PC-3 (cell line): ENCODE data around the gene ZNF627. TPM values are rescaled to one million over a fixed set of nuclear protein-coding genes. Genes with fewer than 3 reads are reported as not detected.

ENCODE experiments used
- ATAC-seq: fragments of 200-7000 bp; cut with Tn5 transposase; 2 replicates; pipeline ENCODE4 v1.9.1; 2020; ENCODE audit warnings: mild to moderate bottlenecking, moderate library complexity
- Bru-seq: library from RNA; stranded (reverse); fragments of 400-500 nt; gene quantifications from one replicate; lab custom pipeline; 2021; lab: Mats Ljungman, UMichigan
- BruChase-seq, 2 experiments: library from RNA; stranded (reverse); fragments of 400-500 nt; gene quantifications; one replicate each; lab custom pipeline; 2021; lab: Mats Ljungman, UMichigan
- BruUV-seq: library from RNA; stranded (reverse); fragments of 400-500 nt; replicated peaks from 2 replicates; lab custom pipeline; 2021; lab: Mats Ljungman, UMichigan
- CTCF ChIA-PET: fragments of 300-600 bp; sonication (Branson Sonifier 250); formaldehyde crosslinking; loops from one replicate; lab custom pipeline; 2022; ENCODE audit warnings: antibody characterized with exemption; lab: Charles Lee
- POLR2A ChIA-PET: fragments of 300-600 bp; sonication (Branson Sonifier 250); formaldehyde crosslinking; loops from one replicate; lab custom pipeline; 2022; ENCODE audit warnings: antibody characterized with exemption; ENCODE audit not compliant: unreplicated experiment; lab: Charles Lee
- DNase-seq: peaks from one replicate; pipeline ENCODE4 v3.0.0-alpha.2; 2015
- H2AFZ ChIP-seq: fragments of 300-600 bp; sonication (generic); 2 replicates; pipeline ENCODE4 v1.6.0; 2016; ENCODE audit warnings: antibody characterized with exemption, low read length
- H3F3A ChIP-seq: fragments of 300-600 bp; sonication (generic); one replicate; pipeline ENCODE4 v1.6.0; 2017; ENCODE audit warnings: antibody characterized with exemption, low read length, control low read depth, mild to moderate bottlenecking; ENCODE audit not compliant: unreplicated experiment
- H3K27ac ChIP-seq: fragments of 300-600 bp; sonication (generic); 2 replicates; pipeline ENCODE4 v1.5.1; 2016; ENCODE audit warnings: mild to moderate bottlenecking, low read length
- H3K27me3 ChIP-seq: fragments of 300-600 bp; sonication (generic); 2 replicates; pipeline ENCODE4 v1.6.1; 2016; ENCODE audit warnings: low read length, mixed read lengths
- H3K36me3 ChIP-seq: fragments of 300-600 bp; sonication (generic); 2 replicates; pipeline ENCODE4 v1.6.1; 2016; ENCODE audit warnings: low read depth, mixed run types, low read length, mixed read lengths
- H3K4me1 ChIP-seq: fragments of 300-600 bp; sonication (generic); 2 replicates; pipeline ENCODE4 v1.5.1; 2016; ENCODE audit warnings: low read length; ENCODE audit not compliant: insufficient read depth
- H3K4me2 ChIP-seq: fragments of 300-600 bp; sonication (generic); 2 replicates; pipeline ENCODE4 v1.6.0; 2016; ENCODE audit warnings: low read length
- H3K4me3 ChIP-seq: fragments of 300-600 bp; sonication (generic); 2 replicates; pipeline ENCODE4 v1.5.1; 2016; ENCODE audit warnings: mild to moderate bottlenecking, low read length, mixed read lengths
- H3K79me2 ChIP-seq: fragments of 300-600 bp; sonication (generic); 2 replicates; pipeline ENCODE4 v1.6.1; 2017; ENCODE audit warnings: low read length, mixed read lengths
- H3K9ac ChIP-seq: fragments of 300-600 bp; sonication (generic); 2 replicates; pipeline ENCODE4 v1.6.0; 2016; ENCODE audit warnings: mild to moderate bottlenecking, low read length
- H3K9me2 ChIP-seq: fragments of 300-600 bp; sonication (generic); replicated peaks from 2 replicates; pipeline ENCODE4 v1.6.1; 2016; ENCODE audit warnings: mixed run types, low read length, mixed read lengths
- H3K9me3 ChIP-seq: fragments of 300-600 bp; sonication (generic); 2 replicates; pipeline ENCODE4 v1.6.1; 2016; ENCODE audit warnings: low read length, mixed read lengths
- H4K20me1 ChIP-seq: fragments of 300-600 bp; sonication (generic); 2 replicates; pipeline ENCODE4 v1.6.1; 2016; ENCODE audit warnings: low read length, mixed read lengths
- EZH2 ChIP-seq: fragments of 300-600 bp; sonication (generic); IDR thresholded peaks from one replicate; pipeline ENCODE4 v1.6.1; 2017; ENCODE audit warnings: antibody characterized with exemption, mild to moderate bottlenecking, low read length; ENCODE audit not compliant: unreplicated experiment
- EZH2phosphoT487 ChIP-seq: fragments of 300-600 bp; sonication (generic); IDR thresholded peaks from 2 replicates; pipeline ENCODE4 v1.6.1; 2018; ENCODE audit warnings: mild to moderate bottlenecking, antibody characterized with exemption, low read length, borderline replicate concordance
- intact Hi-C: fragments of 100-400 bp; cut with micrococcal nuclease; formaldehyde crosslinking; loops from 2 replicates; pipeline ENCODE4 v1.9.0; 2023
- long read RNA-seq: library from polyadenylated mRNA; unstranded; transcript quantifications from one replicate; pipeline ENCODE4 v2.0.0, GENCODE V29; 2021; ENCODE audit not compliant: unreplicated experiment
- total RNA-seq: library from RNA; depleted of rRNA; stranded (reverse); fragments of >200 nt; gene quantifications from 2 replicates; pipeline ENCODE4 v1.2.3, GENCODE V29; 2014; rRNA removed
- TF ChIP-seq, protein P1 (sequence below): fragments of 300-600 bp; sonication (generic); conservative IDR thresholded peaks from 2 replicates; pipeline ENCODE4 v1.5.1; 2017; ENCODE audit warnings: antibody characterized with exemption, low read depth, mild to moderate bottlenecking, low read length

Gene ZNF627
- total RNA-seq (8.5 and 14.2 TPM in 2 replicates), Bru-seq, nascent RNA (percentile 89 among the genes with signal in this experiment), BruChase-seq, experiment 1, labeled RNA remaining after a 6-hour chase (percentile 76 among the genes with signal in this experiment), BruChase-seq, experiment 2, labeled RNA remaining after a 2-hour chase (percentile 86 among the genes with signal in this experiment)
- long read RNA-seq, transcript ZNF627-201 (4 exons, 2,840 nt) = major isoform, 54 of 83 reads
- long read RNA-seq, partial matches to known transcripts = 4 of 83 reads
- long read RNA-seq, other reads (novel, unspliced or antisense) = 23 of 83 reads

DNA sequence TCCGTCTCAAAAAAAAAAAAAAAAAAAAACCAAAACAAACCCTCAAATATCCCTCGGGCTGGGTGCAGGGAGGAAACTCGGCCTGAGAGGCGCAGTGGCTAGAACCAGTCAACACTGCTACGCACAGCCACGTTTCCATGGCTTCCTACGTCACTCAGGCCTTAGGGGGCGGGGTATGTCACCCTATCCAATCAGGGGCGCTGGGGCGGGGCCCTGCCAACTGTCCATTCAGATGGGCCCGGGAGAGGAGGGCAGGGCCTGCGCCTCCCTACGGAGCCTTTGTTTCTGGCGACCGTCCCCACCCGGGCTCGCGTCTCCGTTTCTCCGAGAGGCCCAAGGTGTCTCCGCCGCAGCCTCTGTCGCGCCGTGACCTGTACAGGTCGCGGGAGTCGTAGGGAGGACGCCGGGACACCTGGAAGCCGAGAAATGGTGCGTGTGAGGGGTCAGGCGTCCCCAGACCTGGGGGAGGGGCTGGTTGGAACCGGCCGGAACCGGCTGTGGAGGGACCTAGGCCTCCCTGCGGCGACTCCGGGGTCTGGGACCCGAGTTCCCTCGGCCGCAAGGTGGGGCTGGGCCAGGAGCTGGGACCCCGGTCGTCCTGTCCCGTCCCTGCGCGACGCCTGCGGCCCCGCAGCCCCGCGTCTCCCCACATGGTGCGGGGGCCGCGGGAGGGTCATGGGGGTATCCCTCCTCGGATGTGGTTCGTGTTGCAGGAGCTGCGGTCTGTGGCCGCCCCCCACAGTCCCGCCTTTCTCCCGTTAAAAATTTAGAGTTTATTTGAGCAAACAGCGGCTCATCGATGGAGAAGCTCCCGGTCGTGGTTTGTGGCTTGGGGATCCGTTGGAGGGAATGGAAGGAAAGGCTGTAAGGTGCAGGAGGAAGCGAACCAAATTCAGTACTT lies at the start of gene ZNF627:
Gene ZNF627, plus strand, starts transcription at position 282 of the 901 bp plus-strand sequence. Its CDS starts 145 bp downstream, at position 427.
- H3K27ac ChIP-seq = peak within 1 kb of the TSS; percentile 29
- peak; percentile 99 for DNase-seq
- H3K36me3 ChIP-seq = no peaks in the 10 kb centered on the region
- peaks cover 6% of the 10 kb centered on the region for H3K4me1 ChIP-seq
- H3K79me2 ChIP-seq = peaks cover 49% of the 10 kb centered on the region
- no peaks in the 10 kb centered on the region for H3F3A ChIP-seq
- H3K27me3 ChIP-seq = no peaks in the 10 kb centered on the region
- CTCF ChIA-PET = interaction anchor here (0.5 to 0.6 kb wide), 2 partner anchors 842 to 887 kb away, joined by 3 to 4 read pairs; partner anchors contain the start of gene ZNF709
- peak within 1 kb of the TSS; percentile 88 for H3K9ac ChIP-seq
- BruUV-seq = no TSS peak
- peak within 1 kb of the TSS; percentile 68 for H2AFZ ChIP-seq
- intact Hi-C loops = loop anchor here (1.0 kb wide), 1 partner anchor 43 kb away; no protein-coding TSS in a partner anchor
- POLR2A ChIA-PET = interaction anchor here (0.5 kb wide), 1 partner anchor 565 kb away, joined by 3 read pairs; the partner anchor contains the start of gene ZNF136
- peak within 1 kb of the TSS; percentile 79 for H3K4me2 ChIP-seq
- H4K20me1 ChIP-seq = peaks cover 9% of the 10 kb centered on the region; the same call in 1 of the 2 replicates
- TF ChIP-seq, protein P1, sequence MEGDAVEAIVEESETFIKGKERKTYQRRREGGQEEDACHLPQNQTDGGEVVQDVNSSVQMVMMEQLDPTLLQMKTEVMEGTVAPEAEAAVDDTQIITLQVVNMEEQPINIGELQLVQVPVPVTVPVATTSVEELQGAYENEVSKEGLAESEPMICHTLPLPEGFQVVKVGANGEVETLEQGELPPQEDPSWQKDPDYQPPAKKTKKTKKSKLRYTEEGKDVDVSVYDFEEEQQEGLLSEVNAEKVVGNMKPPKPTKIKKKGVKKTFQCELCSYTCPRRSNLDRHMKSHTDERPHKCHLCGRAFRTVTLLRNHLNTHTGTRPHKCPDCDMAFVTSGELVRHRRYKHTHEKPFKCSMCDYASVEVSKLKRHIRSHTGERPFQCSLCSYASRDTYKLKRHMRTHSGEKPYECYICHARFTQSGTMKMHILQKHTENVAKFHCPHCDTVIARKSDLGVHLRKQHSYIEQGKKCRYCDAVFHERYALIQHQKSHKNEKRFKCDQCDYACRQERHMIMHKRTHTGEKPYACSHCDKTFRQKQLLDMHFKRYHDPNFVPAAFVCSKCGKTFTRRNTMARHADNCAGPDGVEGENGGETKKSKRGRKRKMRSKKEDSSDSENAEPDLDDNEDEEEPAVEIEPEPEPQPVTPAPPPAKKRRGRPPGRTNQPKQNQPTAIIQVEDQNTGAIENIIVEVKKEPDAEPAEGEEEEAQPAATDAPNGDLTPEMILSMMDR = no peak
- TF ChIP-seq EZH2phosphoT487 (no peak), EZH2 (no peak)
- H3K9me2 ChIP-seq = no peaks in the 10 kb centered on the region
- peak within 1 kb of the TSS; percentile 79 for H3K4me3 ChIP-seq
- H3K9me3 ChIP-seq = no peaks in the 10 kb centered on the region
- peak; percentile 99 for ATAC-seq

DNA sequence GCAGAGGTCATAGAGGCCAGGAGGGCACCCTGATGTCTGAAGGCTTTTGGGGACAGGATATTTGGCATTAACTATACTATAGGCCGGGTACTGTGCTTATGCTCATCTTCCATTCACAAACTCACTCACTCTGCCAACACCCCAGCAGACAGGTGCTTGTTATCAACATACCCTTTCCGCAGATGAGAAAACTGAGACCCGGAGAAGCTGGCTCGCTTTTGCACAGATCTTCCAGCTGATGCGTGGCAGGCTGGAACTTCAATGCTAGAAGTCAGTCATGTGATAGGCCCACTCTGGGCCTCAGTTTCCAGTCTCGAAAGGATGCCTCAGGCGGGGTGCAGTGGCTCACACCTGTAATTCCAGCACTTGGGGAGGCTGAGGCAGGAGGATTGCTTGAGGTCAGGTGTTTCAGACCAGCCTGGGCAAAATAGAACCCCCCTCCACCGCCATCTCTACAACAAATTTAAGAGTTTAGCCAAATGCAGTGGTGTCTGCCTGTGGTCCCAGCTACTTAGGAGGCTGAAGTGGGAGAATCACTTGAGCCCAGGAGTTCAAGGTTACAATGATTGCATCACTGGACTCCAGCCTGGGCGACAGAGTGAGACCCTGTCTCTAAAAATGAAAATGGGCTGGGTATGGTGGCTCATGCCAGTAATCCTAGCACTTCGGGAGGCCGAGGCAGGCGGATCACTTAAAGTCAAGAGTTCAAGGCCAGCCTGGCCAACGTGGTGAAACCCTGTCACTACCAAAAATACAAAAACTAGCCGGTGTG lies 49.2 kb upstream of the ZNF627 start:
- intact Hi-C loops = no loop called here
- Histone ChIP-seq H3K79me2 (no peaks in the 10 kb centered on the region), H3K9ac (no peak overlapping the region), H2AFZ (no peak overlapping the region), H4K20me1 (no peaks in the 10 kb centered on the region), H3K36me3 (peaks cover 8% of the 10 kb centered on the region; the same call in 1 of the 2 replicates), H3K27ac (no peak overlapping the region), H3K4me1 (peaks cover 5% of the 10 kb centered on the region; the same call in 1 of the 2 replicates), H3K4me3 (no peak overlapping the region), H3F3A (no peaks in the 10 kb centered on the region), H3K4me2 (no peak overlapping the region), H3K9me2 (no peaks in the 10 kb centered on the region), H3K9me3 (no peaks in the 10 kb centered on the region), H3K27me3 (no peaks in the 10 kb centered on the region)
- no peak for ATAC-seq
- no peak for DNase-seq
- no TSS peak for BruUV-seq
- POLR2A ChIA-PET = no interaction called here
- TF ChIP-seq EZH2phosphoT487 (no peak), EZH2 (no peak)
- TF ChIP-seq, protein P1 = no peak
- CTCF ChIA-PET = no interaction called here
